GM03348 (cell line): ENCODE results near the gene SORCS3.

Experiments
- DNase-seq: peaks from one replicate; pipeline ENCODE4 v3.0.0; 2012; ENCODE audit warnings: low spot score

Gene SORCS3

DNA sequence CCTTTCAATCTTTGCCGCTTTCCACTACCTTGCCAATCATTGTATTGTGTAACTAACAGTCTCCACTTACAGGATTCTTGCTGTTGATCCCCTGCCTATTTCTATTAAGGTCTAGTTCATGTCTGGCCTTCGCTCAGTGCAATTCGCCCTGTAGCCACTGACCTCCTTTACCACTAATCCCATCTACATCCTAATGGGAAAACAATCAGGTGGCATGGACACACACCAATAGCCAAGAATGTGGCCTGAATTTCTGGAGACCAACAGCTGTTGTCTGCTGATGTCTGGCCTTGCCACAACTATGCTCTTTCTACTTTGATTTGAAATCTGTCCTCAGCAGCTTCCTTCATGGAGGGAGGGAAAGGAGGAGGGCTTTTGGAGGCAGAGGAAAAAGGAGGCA, 546.2 kb downstream of the SORCS3 start:
- no peak for DNase-seq

DNA sequence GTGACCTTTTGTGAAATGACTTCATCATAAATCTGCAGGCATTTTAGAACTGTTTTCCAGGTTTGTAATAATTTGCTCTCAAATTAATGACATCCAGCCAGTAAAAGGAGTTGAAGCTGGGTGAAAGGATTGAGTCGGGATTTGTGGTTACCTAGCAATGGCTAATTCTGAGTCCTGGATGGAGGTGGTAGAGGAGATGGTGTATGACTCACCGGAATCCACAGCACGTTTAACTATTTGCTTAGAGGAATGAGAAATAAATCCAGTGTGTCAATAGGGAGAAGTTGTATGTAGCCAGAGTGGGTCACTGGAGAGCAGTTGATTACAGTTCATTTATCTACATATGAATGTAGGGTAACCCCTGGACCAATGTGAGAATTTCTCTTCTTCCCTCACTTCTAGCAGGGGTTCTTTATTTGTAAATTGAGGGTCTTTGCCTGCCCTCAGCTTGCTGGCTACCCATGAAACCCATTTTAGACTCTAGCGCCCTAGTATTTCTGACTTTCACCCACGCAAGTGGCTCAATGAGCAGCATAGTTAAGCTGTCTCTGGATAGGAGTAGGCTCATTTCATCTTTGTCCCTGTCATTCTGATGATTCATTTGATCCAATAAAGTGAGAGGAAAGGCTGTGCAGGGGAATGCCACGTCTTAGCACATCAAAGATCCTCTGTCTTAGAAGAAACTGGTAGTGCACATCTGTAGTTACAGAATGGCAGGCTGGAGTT, 547.8 kb downstream of the SORCS3 start:
- no peak for DNase-seq

DNA sequence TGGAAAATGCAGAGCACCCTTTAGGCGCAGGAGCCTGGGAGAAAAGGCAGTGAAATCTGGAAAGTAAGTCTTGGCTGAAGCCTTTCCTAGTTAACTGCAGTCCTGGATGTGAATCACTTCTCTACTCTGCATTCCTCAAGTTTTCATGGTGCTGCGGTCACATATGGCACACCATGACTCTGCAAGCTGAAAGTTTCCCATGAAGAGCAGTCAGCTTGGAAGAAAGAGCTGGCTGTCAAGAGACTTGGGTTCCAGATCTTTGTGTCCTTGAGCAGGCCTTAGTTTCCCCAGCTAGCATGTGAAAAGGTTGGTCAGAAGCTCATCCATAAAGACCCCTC, 548.3 kb downstream of the SORCS3 start:
- no peak for DNase-seq

DNA sequence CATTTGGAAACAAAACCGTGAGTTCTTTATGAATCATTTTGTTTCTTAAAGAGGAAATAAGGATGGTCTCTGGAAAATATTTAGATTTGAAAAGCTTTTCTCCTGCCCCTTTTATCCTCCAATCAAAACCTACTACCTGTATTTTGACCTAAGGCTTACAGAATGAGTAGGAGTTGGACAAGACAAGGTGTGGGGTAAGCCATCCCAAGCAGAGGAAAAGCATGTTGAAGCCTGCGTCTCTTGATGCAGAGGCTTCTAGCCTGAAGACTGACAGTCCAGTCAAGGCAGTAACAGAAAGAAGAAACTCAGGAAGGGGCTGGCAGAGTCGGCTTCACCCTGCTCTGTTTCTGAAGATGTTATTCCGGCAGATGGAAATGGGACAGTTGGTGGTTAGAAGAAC, 551.1 kb downstream of the SORCS3 start:
- DNase-seq, result no peak

DNA sequence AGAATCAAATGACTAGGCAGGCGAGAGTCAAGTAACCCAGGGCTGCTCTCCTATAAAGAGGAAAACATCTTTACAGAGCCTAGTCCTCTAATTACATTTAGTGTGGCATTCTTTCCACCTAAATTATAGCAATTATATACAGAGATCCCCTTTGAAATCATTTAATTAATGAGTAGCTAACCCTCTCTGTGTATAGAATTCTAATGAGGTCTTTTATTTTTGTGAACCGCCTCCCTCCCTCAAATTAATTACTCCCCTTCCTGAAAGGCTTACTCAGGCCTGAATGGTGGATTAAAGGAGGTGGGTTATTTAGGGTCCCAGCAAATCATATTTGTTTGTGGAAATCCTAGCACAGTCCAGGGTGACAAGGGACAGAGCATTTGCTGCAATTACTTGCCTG, 551.8 kb downstream of the SORCS3 start:
- no peak for DNase-seq

DNA sequence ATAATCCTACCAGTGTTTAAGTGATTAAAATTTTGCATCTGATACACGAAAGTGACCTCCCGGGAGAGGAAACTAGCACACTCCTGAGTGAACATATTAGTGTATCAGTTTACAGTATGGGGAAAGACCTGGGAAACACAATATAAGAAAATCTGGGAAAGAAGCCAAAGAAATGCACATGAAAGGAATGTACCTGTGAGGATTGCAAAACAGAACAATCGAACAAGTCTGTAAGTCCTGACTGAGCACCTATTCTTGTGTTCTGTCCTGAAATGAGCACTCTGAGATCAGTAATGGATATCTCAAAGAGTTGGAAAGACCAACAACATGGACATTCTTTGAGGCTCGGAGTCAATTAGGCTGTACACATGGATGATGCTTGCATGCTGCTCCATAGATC, 554.7 kb downstream of the SORCS3 start:
- no peak for DNase-seq

DNA sequence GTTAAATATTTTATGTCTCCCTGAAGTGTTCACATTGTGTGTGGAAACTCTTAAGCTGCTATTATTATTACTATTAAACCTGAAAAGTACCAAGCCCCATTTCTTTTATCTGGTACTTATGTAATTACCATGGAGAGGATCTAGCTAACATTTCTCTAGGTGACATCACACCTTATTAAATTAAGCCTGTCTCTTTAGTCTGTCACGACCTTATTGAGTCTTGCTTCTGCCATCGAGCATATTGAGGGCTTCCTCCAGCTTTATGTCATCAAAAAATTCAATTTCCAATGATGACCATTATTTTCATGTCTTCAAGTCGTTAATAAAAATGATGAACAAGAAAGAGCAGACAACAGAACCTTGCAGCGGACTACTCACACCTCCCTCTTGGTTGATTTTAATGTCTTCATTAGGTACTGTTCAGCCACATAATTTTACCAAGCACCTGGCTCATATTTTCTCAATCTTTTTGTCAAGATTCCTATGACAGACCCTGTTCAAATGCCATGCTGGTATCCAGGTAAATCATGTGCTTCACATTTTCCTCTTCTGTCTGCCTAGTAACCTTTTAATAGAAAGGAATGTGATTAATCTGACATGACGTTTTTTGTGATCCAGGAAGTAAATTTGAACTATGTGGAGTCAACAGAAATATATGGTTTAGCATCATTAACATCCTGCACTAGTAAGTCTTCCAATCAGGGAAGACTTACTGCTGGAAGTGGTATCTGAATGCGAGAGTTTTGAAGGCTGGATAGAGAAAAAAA, 556.7 kb downstream of the SORCS3 start:
- DNase-seq, result no peak

DNA sequence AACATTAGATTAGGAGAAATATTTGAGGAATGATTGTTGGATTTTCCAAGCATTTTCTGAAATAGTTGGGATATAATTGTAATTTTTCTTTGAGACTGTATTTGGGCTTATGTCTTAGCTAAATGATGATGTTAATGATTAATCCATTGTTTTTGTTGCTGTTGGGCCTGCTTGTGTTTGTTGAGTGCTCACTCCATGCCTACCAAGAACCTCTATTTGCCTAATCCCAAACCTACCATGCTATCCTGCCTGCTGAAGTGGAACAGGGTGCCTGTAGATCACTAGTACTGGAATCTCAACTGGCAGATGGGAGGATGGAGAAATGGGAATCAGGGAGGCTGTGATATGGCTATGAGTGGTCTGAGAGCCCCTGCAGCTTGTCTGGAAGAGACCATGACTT, 565.5 kb downstream of the SORCS3 start:
- DNase-seq, result no peak

DNA sequence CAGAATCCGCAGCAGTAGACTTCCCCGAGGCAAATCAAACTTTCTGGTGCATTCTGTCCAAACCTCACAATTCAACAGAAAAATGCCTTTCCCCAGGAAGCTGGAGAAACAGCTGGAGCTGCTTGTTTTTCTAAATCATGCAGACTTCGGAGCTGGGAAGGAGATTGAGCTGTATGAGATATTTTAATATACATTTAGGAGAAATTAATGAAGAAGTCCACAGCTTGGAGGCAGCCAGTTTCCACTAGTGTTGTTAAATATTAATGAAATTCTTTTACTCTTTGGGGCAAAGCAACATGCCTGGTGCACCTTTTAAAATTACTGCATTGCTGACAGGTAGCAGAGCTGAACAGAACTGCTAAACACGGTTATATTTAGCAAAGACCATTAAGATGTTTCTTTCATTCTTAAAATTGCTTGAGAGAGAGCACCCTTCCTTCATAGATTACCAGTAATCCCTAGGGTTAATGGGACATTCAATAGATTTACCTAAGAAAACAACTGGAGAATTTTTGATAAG, 566.4 kb downstream of the SORCS3 start:
- no peak for DNase-seq

DNA sequence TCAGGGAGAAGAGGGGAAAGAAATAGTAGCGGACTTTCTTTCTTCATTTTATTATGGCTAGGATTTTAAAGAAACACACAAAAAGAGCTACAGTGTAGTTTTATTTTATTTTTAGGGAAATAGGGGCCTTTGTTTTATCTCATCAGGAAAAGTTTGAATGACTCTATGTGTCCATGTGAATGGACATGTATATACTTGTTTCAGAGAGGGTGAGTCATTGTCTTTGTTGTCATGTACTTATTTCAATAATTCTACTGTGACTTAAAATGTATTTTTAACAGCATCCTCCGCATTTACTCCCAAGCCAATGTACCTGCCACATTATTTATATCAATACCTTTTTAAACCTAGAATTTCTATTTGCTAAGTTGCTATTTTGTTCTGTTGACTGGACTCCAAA, 569.5 kb downstream of the SORCS3 start:
- no peak for DNase-seq

DNA sequence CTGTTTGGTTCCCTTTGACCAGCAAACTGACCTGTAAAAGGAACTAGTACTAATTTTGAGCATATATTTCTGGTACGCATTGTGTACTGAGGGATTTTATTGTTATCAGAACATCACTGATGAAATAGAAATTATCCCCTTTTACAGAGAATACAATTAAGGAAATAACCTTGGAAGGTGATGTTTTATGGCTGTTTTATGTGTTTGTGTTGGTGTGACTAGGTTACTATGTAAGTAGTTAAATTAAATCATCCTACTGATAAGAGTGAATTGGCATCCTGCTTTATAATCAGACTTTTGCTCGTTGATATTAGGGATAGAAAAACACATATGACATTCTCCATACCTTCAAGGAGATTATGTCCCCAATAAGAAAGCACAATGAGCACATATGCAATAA, 596.6 kb downstream of the SORCS3 start:
- DNase-seq, result no peak

DNA sequence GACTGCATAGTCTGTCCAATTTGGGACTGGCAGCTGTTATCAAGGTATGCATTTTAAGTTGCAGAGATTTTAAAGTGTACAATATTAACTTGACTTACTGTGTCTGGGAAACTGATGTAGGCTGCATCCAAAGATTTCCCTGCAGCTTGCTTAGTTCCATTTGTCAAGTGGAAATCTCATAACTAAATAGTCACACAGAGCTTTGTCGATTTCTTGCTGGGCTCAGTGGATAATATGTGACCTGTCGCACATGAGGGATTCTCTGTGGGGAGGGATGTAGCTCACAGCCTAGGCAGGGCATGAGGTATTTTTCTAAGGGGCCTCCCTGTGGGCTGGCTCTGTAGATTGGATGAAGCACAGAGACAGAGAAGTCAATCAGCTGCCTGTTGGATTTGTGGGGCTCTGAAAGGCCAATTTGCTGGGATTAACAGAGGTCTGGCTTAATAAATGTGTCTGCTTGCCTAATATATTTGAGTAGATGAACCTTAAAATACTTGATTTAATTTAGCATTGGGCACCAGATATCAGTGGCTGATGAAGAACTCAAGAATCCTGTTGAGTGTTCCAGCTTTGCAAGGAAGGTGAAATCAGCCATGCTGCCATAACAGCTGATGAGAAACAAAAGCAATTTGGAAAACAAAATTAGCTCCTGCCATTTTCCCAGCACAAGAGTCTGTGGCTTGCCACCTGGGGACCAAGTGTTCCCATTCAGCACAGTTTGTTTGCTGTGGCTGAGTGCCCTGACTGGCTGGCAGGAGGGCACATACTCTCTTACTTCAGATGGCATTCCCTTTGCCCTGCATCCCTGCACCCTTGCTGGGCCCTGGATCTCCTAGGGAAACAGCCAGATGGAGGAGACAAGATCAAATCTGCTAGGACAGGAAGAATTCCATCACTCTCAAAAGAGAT, 598.5 kb downstream of the SORCS3 start:
- no peak for DNase-seq

DNA sequence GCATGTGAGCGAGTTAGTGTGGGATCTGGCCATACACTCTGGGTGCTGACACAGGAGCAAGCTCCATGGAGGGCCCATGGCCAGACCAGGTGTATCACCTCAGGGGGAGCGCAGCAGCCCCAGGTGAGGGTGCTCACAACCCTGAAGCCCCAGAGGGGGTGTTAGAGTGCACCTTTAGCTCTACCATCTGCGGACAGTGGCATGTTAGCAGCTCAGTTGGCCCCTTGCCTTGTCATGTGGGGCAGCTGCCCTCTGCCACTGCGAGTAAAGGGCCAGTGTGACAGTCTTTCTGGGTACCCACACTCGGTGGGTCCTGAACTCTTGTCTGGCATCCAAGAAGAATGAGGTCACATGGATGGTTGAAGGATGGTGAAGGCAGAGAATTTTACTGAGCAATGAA, 600.2 kb downstream of the SORCS3 start:
- DNase-seq, result no peak

DNA sequence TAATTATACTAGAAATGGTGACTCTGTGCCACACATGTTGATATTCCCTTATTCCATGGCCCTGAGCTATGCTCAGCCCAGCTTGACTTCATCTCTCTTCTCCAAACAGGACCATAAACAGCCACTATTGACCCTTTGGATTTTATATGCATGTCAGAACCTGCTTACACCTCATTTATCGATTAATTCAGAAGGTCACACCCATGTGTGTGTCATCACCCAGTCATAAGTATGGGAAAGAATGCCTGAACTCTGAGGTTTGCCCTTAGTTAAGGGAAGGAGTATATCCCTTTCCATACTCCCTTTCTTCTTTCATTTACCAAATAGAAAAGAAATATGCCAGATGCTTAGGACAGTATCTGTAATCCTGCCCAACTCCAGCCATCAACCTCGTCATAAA, 602.3 kb downstream of the SORCS3 start:
- DNase-seq, result no peak

DNA sequence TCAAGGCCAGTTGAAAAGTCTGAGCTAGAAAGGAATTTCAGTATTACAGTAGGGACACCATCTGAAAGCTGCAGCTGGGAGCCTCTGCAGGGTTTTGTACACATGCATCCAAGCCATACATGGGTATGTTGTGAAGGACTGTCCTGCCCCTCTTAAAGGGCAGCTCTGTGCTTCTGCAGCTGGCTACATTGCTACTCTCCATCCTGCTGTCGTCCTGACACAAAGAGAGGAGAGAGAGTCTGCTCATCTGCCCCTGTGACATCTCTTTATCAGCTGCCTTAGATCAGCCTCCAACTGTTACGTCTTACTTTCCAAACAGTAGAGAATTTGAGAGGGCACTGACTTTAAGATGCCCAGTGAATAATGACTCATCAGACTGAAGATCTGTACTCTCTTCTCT, 602.7 kb downstream of the SORCS3 start:
- no peak for DNase-seq

DNA sequence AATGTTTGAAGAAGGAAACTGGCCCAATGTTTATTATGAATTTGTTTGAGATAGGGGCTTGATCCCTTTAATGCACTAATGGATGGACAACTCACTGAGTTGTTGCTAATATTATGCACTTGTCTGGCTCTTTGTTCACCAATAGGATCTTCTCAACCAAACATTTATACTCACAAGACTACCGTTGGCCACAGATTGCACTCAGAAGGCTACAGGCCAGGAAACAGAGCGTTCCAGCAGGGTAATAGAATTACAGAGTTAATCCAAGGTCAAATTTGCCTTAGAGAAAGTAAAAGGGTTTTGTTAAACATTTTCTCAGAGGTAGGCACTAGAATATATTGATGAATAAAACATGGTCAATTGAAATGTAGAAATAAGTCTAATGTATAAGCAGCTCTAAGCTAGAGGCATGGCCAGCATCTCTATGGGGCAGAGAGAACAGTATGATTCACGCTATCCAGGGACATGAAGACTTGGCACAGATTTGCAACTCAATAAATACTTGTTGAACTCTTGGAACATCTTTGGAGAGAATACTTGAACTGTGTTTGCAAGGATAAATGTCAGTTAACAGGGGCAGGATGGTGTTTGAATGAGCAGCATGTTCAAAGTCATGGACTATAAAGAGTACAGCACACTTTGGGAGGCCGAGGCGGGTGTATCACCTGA, 606.9 kb downstream of the SORCS3 start:
- no peak for DNase-seq

DNA sequence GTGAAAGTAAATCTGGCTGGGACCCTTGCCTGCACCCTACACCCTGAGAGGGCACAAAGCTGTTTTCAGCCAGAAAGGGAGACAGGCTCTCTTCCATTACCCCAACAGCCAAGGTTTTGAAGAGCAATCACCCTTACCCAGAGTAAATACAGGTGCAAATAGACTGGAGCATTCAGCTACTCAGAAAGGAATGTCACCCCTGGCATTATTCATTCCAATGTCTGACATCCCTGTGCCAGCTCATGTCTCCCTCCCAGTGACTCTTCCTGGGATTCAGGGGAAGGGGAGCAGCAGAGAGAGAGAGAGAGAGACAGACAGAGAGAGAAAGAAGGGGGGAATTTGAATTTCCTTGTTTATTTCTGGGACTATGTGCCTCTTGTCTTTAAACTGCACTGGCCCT, 611.8 kb downstream of the SORCS3 start:
- DNase-seq, result no peak

DNA sequence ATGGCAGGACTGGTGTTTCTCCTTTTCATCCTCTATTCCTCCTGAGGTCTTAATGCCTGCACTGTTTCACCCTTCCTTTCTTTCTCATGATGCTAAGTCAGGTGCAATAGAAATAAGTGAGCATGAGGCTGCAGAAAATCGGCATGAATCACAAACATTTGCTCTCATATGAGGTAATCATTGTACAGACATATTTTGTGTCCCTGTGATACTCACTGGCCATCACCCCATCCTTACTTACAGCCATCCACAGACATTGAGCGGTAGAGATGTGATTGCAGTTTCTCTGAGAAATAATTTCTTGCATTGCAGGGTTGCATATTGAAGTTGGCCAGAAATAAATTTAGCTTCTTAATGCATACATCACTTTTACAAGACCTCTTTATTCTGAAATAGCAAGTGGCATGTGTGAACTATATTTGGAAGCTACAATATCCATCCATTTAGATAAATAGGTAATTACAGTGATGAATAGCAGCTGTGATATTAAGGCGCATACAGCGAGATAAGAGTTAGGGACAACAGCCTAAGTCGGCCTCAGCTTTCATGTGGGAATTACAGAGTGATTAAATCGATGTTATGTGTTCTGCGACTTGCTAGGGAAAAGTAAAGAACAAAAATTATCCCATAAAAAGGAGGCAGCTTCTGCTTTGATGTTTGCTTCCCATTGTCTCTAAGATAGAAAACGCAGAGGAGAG, 612.6 kb downstream of the SORCS3 start:
- no peak for DNase-seq

DNA sequence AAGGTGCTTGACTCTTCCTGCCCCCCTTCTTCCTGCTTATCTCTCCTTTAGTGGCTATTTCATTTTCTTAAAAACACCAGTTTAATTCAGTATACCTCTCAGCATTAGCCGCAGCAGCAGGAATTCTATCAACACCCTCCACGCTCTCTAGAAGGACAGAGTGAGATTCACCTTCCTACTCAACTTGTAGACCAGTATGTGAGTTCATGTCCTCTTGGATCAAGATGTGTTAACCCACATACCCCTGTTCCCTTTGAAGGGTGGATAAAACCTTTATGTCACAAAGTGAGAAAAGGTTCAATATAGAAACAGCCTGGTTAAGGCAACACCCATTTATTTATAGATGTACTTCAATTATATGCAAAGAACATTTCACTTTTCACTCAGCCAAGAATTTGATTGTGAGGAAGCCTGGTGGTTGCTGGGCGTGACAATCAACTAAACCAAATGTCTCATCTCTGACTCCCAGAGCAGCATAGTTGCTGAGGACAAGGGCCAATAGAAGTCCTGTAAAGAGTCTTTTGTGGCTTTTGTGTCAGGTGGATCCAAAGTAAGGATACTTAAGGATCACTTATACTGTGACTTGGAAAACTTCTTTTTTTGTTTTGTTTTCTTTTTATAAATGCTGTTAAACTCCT, 617.1 kb downstream of the SORCS3 start:
- no peak for DNase-seq

DNA sequence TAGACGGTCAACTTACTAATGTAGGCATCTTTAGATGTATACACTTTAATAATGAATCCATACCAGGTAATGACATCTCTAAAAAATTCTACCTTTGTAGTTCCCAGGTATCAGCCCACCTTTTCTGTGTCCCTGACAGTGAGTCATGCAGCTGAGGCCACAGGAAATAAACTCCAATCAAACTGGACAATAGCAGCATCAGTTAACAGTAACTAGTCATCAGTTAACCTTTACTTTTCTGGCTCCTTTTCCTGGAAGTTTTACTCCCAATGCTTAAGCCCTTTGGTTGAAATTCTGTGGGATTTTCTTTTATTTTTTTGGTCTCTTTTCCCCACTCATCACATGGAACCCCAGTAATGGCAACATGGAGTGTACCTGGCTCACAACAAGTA, 617.6 kb downstream of the SORCS3 start:
- DNase-seq, result no peak

DNA sequence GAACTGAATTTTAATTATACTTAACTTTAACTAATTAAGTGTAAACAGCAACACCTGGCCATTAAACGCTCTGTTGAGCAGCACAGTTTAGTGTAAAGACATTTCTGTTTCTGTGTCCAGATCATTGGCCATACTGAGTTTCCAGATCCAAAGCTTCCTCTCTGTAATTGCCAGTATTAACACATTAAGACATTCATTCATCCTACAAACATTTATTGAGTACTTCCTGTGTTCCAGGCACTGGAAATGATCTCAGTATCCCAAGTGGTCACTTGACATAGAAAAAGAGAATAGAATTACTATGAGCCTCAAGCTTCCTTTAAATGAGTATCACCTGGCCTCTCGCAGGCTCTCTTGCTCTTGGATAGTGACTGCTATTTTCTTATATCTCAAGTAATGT, 618.1 kb downstream of the SORCS3 start:
- DNase-seq, result no peak
